GM23338 (cell line): ENCODE data around the gene DACH1. TPM values are rescaled to one million over a fixed set of nuclear protein-coding genes. Genes with fewer than 3 reads are reported as not detected.

Source experiments
- ATAC-seq: fragments of 200-7000 bp; cut with Tn5 transposase; 3 replicates; pipeline ENCODE4 v1.9.1; 2020
- DNase-seq: peaks from one replicate; pipeline ENCODE4 v3.0.0-alpha.2; 2015; ENCODE audit warnings: low spot score
- H2AFZ ChIP-seq: fragments of 200-600 bp; sonication (generic); 2 replicates; pipeline ENCODE4 v1.8.0; 2016; ENCODE audit warnings: antibody characterized with exemption, mild to moderate bottlenecking, moderate library complexity
- H3F3A ChIP-seq: fragments of 200-600 bp; sonication (generic); replicated peaks from 2 replicates; pipeline ENCODE4 v1.8.0; 2017; ENCODE audit warnings: antibody characterized with exemption, mixed run types, low read depth
- H3K27ac ChIP-seq: fragments of 200-600 bp; sonication (generic); 2 replicates; pipeline ENCODE4 v1.6.1; 2016; ENCODE audit warnings: low read depth
- H3K27me3 ChIP-seq: fragments of 200-600 bp; sonication (generic); 2 replicates; pipeline ENCODE4 v1.8.0; 2016; ENCODE audit warnings: mild to moderate bottlenecking, mixed run types, moderate library complexity; ENCODE audit not compliant: insufficient read depth
- H3K36me3 ChIP-seq: fragments of 200-600 bp; sonication (generic); 2 replicates; pipeline ENCODE4 v1.8.0; 2016; ENCODE audit warnings: mild to moderate bottlenecking; ENCODE audit not compliant: insufficient read depth
- H3K4me1 ChIP-seq: fragments of 200-600 bp; sonication (generic); 2 replicates; pipeline ENCODE4 v1.8.0; 2016; ENCODE audit warnings: mild to moderate bottlenecking, moderate library complexity; ENCODE audit not compliant: insufficient read depth
- H3K4me2 ChIP-seq: fragments of 200-600 bp; sonication (generic); 2 replicates; pipeline ENCODE4 v1.7.1; 2017; ENCODE audit warnings: mixed run types
- H3K4me3 ChIP-seq: fragments of 200-600 bp; sonication (generic); 2 replicates; pipeline ENCODE4 v1.6.1; 2016; ENCODE audit warnings: mixed run types
- H3K79me2 ChIP-seq: fragments of 200-600 bp; sonication (generic); replicated peaks from 2 replicates; pipeline ENCODE4 v1.8.0; 2017; ENCODE audit warnings: mild to moderate bottlenecking; ENCODE audit not compliant: insufficient read depth
- H3K9me2 ChIP-seq: fragments of 200-600 bp; sonication (generic); 2 replicates; pipeline ENCODE4 v1.8.0; 2017; ENCODE audit not compliant: insufficient read depth
- H4K20me1 ChIP-seq: fragments of 200-600 bp; sonication (generic); replicated peaks from 2 replicates; pipeline ENCODE4 v1.8.0; 2017; ENCODE audit warnings: mild to moderate bottlenecking; ENCODE audit not compliant: insufficient read depth
- H3K27ac Mint-ChIP-seq: 2 replicates; pipeline ENCODE4 v1.8.0; 2020; ENCODE audit warnings: inconsistent platforms, mild to moderate bottlenecking, moderate library complexity, mixed read lengths
- H3K27me3 Mint-ChIP-seq: 3 replicates; pipeline ENCODE4 v1.8.0; 2022; ENCODE audit warnings: low read depth, mild to moderate bottlenecking, moderate library complexity, mixed read lengths, inconsistent platforms; ENCODE audit not compliant: insufficient read depth, poor library complexity
- H3K36me3 Mint-ChIP-seq: 3 replicates; pipeline ENCODE4 v1.8.0; 2021; ENCODE audit warnings: low read depth, mild to moderate bottlenecking, inconsistent platforms, moderate library complexity, mixed read lengths
- H3K4me1 Mint-ChIP-seq: 3 replicates; pipeline ENCODE4 v1.8.0; 2020; ENCODE audit warnings: mild to moderate bottlenecking, inconsistent platforms, mixed read lengths
- H3K4me3 Mint-ChIP-seq: 3 replicates; pipeline ENCODE4 v1.8.0; 2021; ENCODE audit warnings: moderate library complexity, mild to moderate bottlenecking, inconsistent platforms, mixed read lengths
- H3K9me3 Mint-ChIP-seq: 3 replicates; pipeline ENCODE4 v1.8.0; 2020; ENCODE audit warnings: moderate library complexity, mild to moderate bottlenecking, inconsistent platforms, mixed read lengths
- CTCF ChIP-seq, 2 experiments: fragments of 200-600 bp in 1 of 2; sonication (generic) in 1 of 2; conservative IDR thresholded peaks; 2 replicates each; pipeline versions ENCODE4 v1.5.1 to v1.6.1; 2016 to 2017; ENCODE audit warnings: antibody characterized with exemption in 2 of 2, low read depth in 2 of 2, mild to moderate bottlenecking in 2 of 2, moderate library complexity in 1 of 2
- NANOG ChIP-seq: IDR thresholded peaks from 2 replicates; pipeline ENCODE4 v1.6.1; 2016; ENCODE audit warnings: antibody characterized with exemption, borderline replicate concordance
- STAT1 ChIP-seq: IDR thresholded peaks from one replicate; pipeline ENCODE4 v1.6.1; 2016; ENCODE audit warnings: antibody characterized with exemption; ENCODE audit not compliant: unreplicated experiment
- ZNF462 ChIP-seq: fragments of 250-450 bp; sonication (Bioruptor Pico); IDR thresholded peaks from 2 replicates; pipeline ENCODE4 v1.5.0; 2020; ENCODE audit warnings: mild to moderate bottlenecking, moderate library complexity
- polyA plus RNA-seq: library from polyadenylated mRNA; unstranded; fragments of >200 nt; fragmentation: Nextera tagmentation; extraction: Ambion mirVana; gene quantifications from 2 replicates; pipeline ENCODE4 v1.2.1, GENCODE V29; 2016
- total RNA-seq: library from RNA; depleted of rRNA; stranded (reverse); fragments of >200 nt; shearing (Covaris generic); gene quantifications from 2 replicates; pipeline ENCODE4 v1.2.3, GENCODE V29; 2014

DACH1 gene
- total and polyA plus RNA-seq, 2 experiments from 2014 or later, result 0.45 to 0.57 TPM

- Mint-ChIP-seq H3K27ac (no peak overlapping the region), H3K4me1 (peaks cover 9% of the 10 kb centered on the region), H3K4me3 (no peak overlapping the region), H3K27me3 (no peaks in the 10 kb centered on the region), H3K36me3 (no peaks in the 10 kb centered on the region), H3K9me3 (no peaks in the 10 kb centered on the region)
- TF ChIP-seq NANOG (no peak), STAT1 (no peak), ZNF462 (CRISPR knock-in tag) (no peak), CTCF (conservative IDR thresholded peaks at IDR 0.05; ENCODE audit: low read depth in 2 of 2) (no peak)
- no peaks in the 10 kb centered on the region for H3K9me2 ChIP-seq
- H3K4me3 ChIP-seq, result no peak overlapping the region
- H4K20me1 ChIP-seq, result no peaks in the 10 kb centered on the region
- H3K27ac ChIP-seq, result no peak overlapping the region
- H3K4me1 ChIP-seq, result 0 out of 2 replicates have a peak, but pooled peaks cover 4% of the 10 kb centered on the region
- H3K79me2 ChIP-seq, result no peaks in the 10 kb centered on the region
- no peak overlapping the region for H3K4me2 ChIP-seq
- H2AFZ ChIP-seq, result no peak overlapping the region
- no peaks in the 10 kb centered on the region for H3F3A ChIP-seq
- DNase-seq, result no peak
- no peaks in the 10 kb centered on the region for H3K27me3 ChIP-seq
- no peak for ATAC-seq
- no peaks in the 10 kb centered on the region for H3K36me3 ChIP-seq
These were observed 171.3 kb downstream of the DACH1 start for GRCh38 chr13:71695662-71696061.
